HT-29 (cell line): ENCODE data around the gene PERP. TPM values are rescaled to one million over a fixed set of nuclear protein-coding genes. Genes with fewer than 3 reads are reported as not detected.

ENCODE experiments used
- DNase-seq: peaks from one replicate; pipeline ENCODE4 v3.0.0-alpha.2; 2015; ENCODE audit warnings: low spot score
- total RNA-seq: library from RNA; depleted of rRNA; stranded (reverse); fragments of >200 nt; shearing (Covaris generic); gene quantifications from 2 replicates; pipeline ENCODE4 v1.2.3, GENCODE V29; 2014

Gene PERP
- total RNA-seq, 1 experiment from 2014 or later = 71.2 TPM

- peak; percentile 51 for DNase-seq
Measured at GRCh38 chr6:138105446-138105845, 1.8 kb downstream of the PERP start.

GRCh38 chr6:138104618-138105213 lies 2.5 kb downstream of the PERP start:
- no peak for DNase-seq

- DNase-seq = no peak
Measured at GRCh38 chr6:138103871-138104270, 3.3 kb downstream of the PERP start.

- DNase-seq = no peak
Measured at GRCh38 chr6:138101946-138102731, 5.1 kb downstream of the PERP start.

GRCh38 chr6:138099832-138100231 lies 7.4 kb downstream of the PERP start:
- DNase-seq = no peak

GRCh38 chr6:138098306-138098705 lies 8.9 kb downstream of the PERP start:
- no peak for DNase-seq

GRCh38 chr6:138094260-138094659 lies 13.0 kb downstream of the PERP start:
- DNase-seq = no peak

- no peak for DNase-seq
Measured at GRCh38 chr6:138093632-138094031, 13.6 kb downstream of the PERP start.

- DNase-seq = no peak
Measured at GRCh38 chr6:138092686-138093085, 14.5 kb downstream of the PERP start.

GRCh38 chr6:138089325-138089724 lies 17.9 kb downstream of the PERP start:
- DNase-seq = no peak

GRCh38 chr6:138088326-138088762 lies 18.9 kb downstream of the PERP start:
- peak; percentile 92 for DNase-seq

GRCh38 chr6:138087593-138088325 lies 19.5 kb downstream of the PERP start:
- no peak for DNase-seq

GRCh38 chr6:138086573-138087196 lies 20.5 kb downstream of the PERP start:
- peak; percentile 76 for DNase-seq

GRCh38 chr6:138085839-138086222 lies 21.4 kb downstream of the PERP start:
- DNase-seq = no peak

- DNase-seq = no peak
Measured at GRCh38 chr6:138084904-138085838, 22.0 kb downstream of the PERP start.

- no peak for DNase-seq
Measured at GRCh38 chr6:138082232-138082631, 25.0 kb downstream of the PERP start.

GRCh38 chr6:138079556-138079955 lies 27.7 kb downstream of the PERP start:
- peak; percentile 29 for DNase-seq

GRCh38 chr6:138078491-138078890 lies 28.7 kb downstream of the PERP start:
- DNase-seq = no peak

GRCh38 chr6:138073264-138073663 lies 34.0 kb downstream of the PERP start:
- no peak for DNase-seq

GRCh38 chr6:138063726-138064125 lies 43.5 kb downstream of the PERP start:
- DNase-seq = no peak

GRCh38 chr6:138054982-138055381 lies 52.2 kb downstream of the PERP start:
- no peak for DNase-seq
